SK-N-SH (cell line): ENCODE results near the gene GABRR2.

Experiments
- MXI1 ChIP-seq: IDR thresholded peaks from 2 replicates; pipeline ENCODE4 v1.6.1; 2012; ENCODE audit warnings: mild to moderate bottlenecking, low read depth, low read length, improper control_type of control experiment
- NRF1 ChIP-seq: IDR thresholded peaks from 2 replicates; pipeline ENCODE4 v1.6.1; 2012; ENCODE audit warnings: low read depth, mild to moderate bottlenecking, low read length
- POLR2AphosphoS5 ChIP-seq: IDR thresholded peaks from 2 replicates; pipeline ENCODE4 v1.6.1; 2012; ENCODE audit warnings: low read depth, low read length
- SIN3A ChIP-seq: IDR thresholded peaks from 2 replicates; pipeline ENCODE4 v1.6.1; 2012; ENCODE audit warnings: low read depth, mild to moderate bottlenecking, low read length, moderate library complexity, borderline replicate concordance
- SMC3 ChIP-seq: IDR thresholded peaks from 2 replicates; pipeline ENCODE4 v1.6.1; 2012; ENCODE audit warnings: low read depth, low read length, improper control_type of control experiment
- TAF1 ChIP-seq: IDR thresholded peaks from 2 replicates; pipeline ENCODE4 v1.6.1; 2012; ENCODE audit warnings: low read depth, mild to moderate bottlenecking, low read length, moderate library complexity, borderline replicate concordance
- TCF12 ChIP-seq: IDR thresholded peaks from 2 replicates; pipeline ENCODE4 v1.4.0; 2012
- TEAD4 ChIP-seq: IDR thresholded peaks from 2 replicates; pipeline ENCODE4 v1.4.0; 2012; ENCODE audit warnings: mild to moderate bottlenecking, borderline replicate concordance; ENCODE audit not compliant: insufficient read depth
- TF ChIP-seq, protein P1 (sequence below): IDR thresholded peaks from 2 replicates; pipeline ENCODE4 v1.4.0; 2012; ENCODE audit warnings: low read depth, borderline replicate concordance
- TF ChIP-seq, protein P2 (sequence below): fragments of 200-600 bp; sonication (generic); IDR thresholded peaks from 2 replicates; pipeline ENCODE4 v1.6.1; 2017; ENCODE audit warnings: antibody characterized with exemption, mild to moderate bottlenecking, moderate library complexity
- TF ChIP-seq, protein P3 (sequence below): IDR thresholded peaks from 2 replicates; pipeline ENCODE4; 2012

DNA sequence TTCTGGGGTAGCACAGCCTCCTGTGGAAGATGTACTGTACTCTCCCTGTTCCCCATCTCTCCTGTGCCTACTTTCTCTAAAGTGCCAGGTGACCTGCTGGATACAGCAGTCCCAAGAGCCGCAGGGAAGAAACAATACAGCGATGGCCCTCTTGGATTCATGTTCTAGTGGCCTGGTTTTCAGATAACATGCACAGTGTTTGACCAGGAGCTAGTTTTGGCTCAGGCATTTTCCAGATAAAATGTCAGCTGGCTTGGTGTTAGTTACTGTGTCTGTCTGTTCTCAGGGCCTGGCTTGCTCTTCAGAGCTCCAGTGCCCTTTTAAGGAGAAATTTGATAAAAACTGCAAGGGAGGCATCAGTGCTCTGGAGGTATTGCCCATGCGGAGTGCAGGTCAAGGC, 41.3 kb downstream of the GABRR2 start:
- TF ChIP-seq SIN3A (no peak), TCF12 (no peak), MXI1 (no peak), POLR2AphosphoS5 (no peak), NRF1 (no peak), TEAD4 (no peak), SMC3 (no peak), TAF1 (no peak)
- TF ChIP-seq, protein P1, sequence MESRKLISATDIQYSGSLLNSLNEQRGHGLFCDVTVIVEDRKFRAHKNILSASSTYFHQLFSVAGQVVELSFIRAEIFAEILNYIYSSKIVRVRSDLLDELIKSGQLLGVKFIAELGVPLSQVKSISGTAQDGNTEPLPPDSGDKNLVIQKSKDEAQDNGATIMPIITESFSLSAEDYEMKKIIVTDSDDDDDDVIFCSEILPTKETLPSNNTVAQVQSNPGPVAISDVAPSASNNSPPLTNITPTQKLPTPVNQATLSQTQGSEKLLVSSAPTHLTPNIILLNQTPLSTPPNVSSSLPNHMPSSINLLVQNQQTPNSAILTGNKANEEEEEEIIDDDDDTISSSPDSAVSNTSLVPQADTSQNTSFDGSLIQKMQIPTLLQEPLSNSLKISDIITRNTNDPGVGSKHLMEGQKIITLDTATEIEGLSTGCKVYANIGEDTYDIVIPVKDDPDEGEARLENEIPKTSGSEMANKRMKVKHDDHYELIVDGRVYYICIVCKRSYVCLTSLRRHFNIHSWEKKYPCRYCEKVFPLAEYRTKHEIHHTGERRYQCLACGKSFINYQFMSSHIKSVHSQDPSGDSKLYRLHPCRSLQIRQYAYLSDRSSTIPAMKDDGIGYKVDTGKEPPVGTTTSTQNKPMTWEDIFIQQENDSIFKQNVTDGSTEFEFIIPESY: no peak
- TF ChIP-seq, protein P2, sequence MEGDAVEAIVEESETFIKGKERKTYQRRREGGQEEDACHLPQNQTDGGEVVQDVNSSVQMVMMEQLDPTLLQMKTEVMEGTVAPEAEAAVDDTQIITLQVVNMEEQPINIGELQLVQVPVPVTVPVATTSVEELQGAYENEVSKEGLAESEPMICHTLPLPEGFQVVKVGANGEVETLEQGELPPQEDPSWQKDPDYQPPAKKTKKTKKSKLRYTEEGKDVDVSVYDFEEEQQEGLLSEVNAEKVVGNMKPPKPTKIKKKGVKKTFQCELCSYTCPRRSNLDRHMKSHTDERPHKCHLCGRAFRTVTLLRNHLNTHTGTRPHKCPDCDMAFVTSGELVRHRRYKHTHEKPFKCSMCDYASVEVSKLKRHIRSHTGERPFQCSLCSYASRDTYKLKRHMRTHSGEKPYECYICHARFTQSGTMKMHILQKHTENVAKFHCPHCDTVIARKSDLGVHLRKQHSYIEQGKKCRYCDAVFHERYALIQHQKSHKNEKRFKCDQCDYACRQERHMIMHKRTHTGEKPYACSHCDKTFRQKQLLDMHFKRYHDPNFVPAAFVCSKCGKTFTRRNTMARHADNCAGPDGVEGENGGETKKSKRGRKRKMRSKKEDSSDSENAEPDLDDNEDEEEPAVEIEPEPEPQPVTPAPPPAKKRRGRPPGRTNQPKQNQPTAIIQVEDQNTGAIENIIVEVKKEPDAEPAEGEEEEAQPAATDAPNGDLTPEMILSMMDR: no peak
- TF ChIP-seq, protein P3, sequence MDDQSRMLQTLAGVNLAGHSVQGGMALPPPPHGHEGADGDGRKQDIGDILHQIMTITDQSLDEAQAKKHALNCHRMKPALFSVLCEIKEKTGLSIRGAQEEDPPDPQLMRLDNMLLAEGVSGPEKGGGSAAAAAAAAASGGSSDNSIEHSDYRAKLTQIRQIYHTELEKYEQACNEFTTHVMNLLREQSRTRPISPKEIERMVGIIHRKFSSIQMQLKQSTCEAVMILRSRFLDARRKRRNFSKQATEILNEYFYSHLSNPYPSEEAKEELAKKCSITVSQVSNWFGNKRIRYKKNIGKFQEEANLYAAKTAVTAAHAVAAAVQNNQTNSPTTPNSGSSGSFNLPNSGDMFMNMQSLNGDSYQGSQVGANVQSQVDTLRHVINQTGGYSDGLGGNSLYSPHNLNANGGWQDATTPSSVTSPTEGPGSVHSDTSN: no peak
